Hair follicle dermal papilla cell (primary cell): ENCODE data around the gene CCDC170. TPM values are rescaled to one million over a fixed set of nuclear protein-coding genes. Genes with fewer than 3 reads are reported as not detected.

Experiments
- small RNA-seq: library from RNA; depleted of rRNA; stranded (forward); fragments of <200 nt; gene quantifications from one replicate; pipeline ENCODE3, GENCODE V24; 2012
- total RNA-seq: library from RNA; depleted of rRNA; stranded (reverse); fragments of >200 nt; gene quantifications from 2 replicates; pipeline ENCODE4 v1.2.3, GENCODE V29; 2012

Gene CCDC170
- 3.2 and 5.7 TPM in 2 replicates for total RNA-seq

GRCh38 chr6:151493804-151494234 lies at the start of gene CCDC170:
TSS of gene CCDC170 (plus strand) at chr6:151494017. CDS start at chr6:151494129, 112 bp downstream.

GRCh38 chr6:151451950-151452749 lies 41.7 kb upstream of the CCDC170 start, which contains the start of gene RMND1:
TSS of gene RMND1 (minus strand) at chr6:151452126. CDS start at chr6:151445811, 6,315 bp downstream.

Small RNAs within 50 kb of the gene (small RNA-seq; reads per million reads assigned to genes)
- not detected for gene RNU6-813P

Other genes with a start within 250 kb of the CCDC170 start
- gene ZBTB2, start 102.5 kb upstream of the CCDC170 start, total RNA-seq = 10.9 and 11.2 TPM in 2 replicates
- 33.5 and 33.6 TPM in 2 replicates for gene RMND1, start 41.9 kb upstream of the CCDC170 start, total RNA-seq